Measurements from ENCODE around the gene CNTNAP2.

DNA sequence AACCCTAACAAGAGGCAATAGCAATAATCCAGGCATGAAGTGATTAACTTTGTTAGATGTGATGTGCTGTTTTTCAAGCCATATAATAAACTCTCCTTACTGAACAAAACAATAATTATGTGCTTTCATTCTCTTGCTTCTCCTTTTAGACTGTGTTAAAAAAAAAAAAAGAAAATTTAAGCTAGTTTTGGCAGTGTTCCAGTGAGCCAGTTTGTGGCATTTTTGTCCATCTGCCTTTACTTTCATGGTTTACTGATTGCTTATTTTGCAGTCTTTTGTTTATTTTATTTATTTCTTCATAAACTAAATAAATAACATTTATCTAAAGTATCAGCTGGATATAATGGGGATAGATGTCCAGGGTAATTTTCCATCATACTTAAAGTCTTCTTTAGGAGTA is 625.3 kb downstream of the CNTNAP2 start:
- TF ChIP-seq, protein P1, sequence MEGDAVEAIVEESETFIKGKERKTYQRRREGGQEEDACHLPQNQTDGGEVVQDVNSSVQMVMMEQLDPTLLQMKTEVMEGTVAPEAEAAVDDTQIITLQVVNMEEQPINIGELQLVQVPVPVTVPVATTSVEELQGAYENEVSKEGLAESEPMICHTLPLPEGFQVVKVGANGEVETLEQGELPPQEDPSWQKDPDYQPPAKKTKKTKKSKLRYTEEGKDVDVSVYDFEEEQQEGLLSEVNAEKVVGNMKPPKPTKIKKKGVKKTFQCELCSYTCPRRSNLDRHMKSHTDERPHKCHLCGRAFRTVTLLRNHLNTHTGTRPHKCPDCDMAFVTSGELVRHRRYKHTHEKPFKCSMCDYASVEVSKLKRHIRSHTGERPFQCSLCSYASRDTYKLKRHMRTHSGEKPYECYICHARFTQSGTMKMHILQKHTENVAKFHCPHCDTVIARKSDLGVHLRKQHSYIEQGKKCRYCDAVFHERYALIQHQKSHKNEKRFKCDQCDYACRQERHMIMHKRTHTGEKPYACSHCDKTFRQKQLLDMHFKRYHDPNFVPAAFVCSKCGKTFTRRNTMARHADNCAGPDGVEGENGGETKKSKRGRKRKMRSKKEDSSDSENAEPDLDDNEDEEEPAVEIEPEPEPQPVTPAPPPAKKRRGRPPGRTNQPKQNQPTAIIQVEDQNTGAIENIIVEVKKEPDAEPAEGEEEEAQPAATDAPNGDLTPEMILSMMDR (IDR thresholded peaks at IDR 0.05) = no peak
- no peak for TF ChIP-seq POLR2A (IDR thresholded peaks at IDR 0.05)
